HEK293T (cell line): ENCODE data around the gene C1GALT1C1L.
"Not testable (repeated sequence)": the region's sequence is repeated elsewhere in the genome, so short reads cannot be mapped to it uniquely, and the experiment has no call there.

Experiments used
- CTCF ChIA-PET: fragments of 350-600 bp; formaldehyde crosslinking; extraction: SDS; loops from one replicate; lab custom pipeline; 2021; ENCODE audit warnings: antibody characterized with exemption, inconsistent platforms; lab: Yijun Ruan, JAX
- POLR2A ChIA-PET: fragments of 350-600 bp; formaldehyde crosslinking; extraction: SDS; loops from one replicate; lab custom pipeline; 2020; ENCODE audit warnings: antibody characterized with exemption, inconsistent platforms; lab: Yijun Ruan, JAX
- DNase-seq: peaks from one replicate; pipeline ENCODE4 v3.0.0; 2012; ENCODE audit warnings: mixed read lengths; ENCODE audit errors: extremely low spot score
- ARNT ChIP-seq: fragments of 450-650 bp; IDR thresholded peaks from 2 replicates; pipeline ENCODE4 v1.6.1; 2017; ENCODE audit warnings: mild to moderate bottlenecking
- BHLHE40 ChIP-seq: fragments of 450-650 bp; IDR thresholded peaks from 2 replicates; pipeline ENCODE4 v1.6.1; 2016; ENCODE audit warnings: mild to moderate bottlenecking, moderate library complexity, borderline replicate concordance
- CTBP1 ChIP-seq: fragments of 450-650 bp; IDR thresholded peaks from 2 replicates; pipeline ENCODE4 v1.6.1; 2016; ENCODE audit warnings: borderline replicate concordance
- ELF4 ChIP-seq: fragments of 450-650 bp; IDR thresholded peaks from 2 replicates; pipeline ENCODE4 v1.6.1; 2017; ENCODE audit warnings: antibody characterized with exemption
- FOXA1 ChIP-seq: fragments of 450-650 bp; IDR thresholded peaks from 2 replicates; pipeline ENCODE4 v1.6.1; 2016; ENCODE audit warnings: mild to moderate bottlenecking
- FOXK2 ChIP-seq: fragments of 450-650 bp; IDR thresholded peaks from 2 replicates; pipeline ENCODE4 v1.6.1; 2016; ENCODE audit warnings: mild to moderate bottlenecking
- FOXM1 ChIP-seq: fragments of 450-650 bp; IDR thresholded peaks from 2 replicates; pipeline ENCODE4 v1.6.1; 2017; ENCODE audit warnings: mild to moderate bottlenecking, borderline replicate concordance
- HDGF ChIP-seq: fragments of 450-650 bp; IDR thresholded peaks from 2 replicates; pipeline ENCODE4 v1.6.1; 2017; ENCODE audit warnings: antibody characterized with exemption, borderline replicate concordance
- L3MBTL2 ChIP-seq: fragments of 450-650 bp; conservative IDR thresholded peaks from 2 replicates; pipeline ENCODE4 v1.6.1; 2016; ENCODE audit warnings: mild to moderate bottlenecking
- LEF1 ChIP-seq: fragments of 450-650 bp; IDR thresholded peaks from 2 replicates; pipeline ENCODE4 v1.6.1; 2017; ENCODE audit warnings: mild to moderate bottlenecking, borderline replicate concordance
- NFRKB ChIP-seq: fragments of 450-650 bp; IDR thresholded peaks from 2 replicates; pipeline ENCODE4 v1.6.1; 2016; ENCODE audit warnings: mild to moderate bottlenecking, moderate library complexity
- SP1 ChIP-seq: fragments of 450-650 bp; IDR thresholded peaks from 2 replicates; pipeline ENCODE4 v1.6.1; 2017
- SUZ12 ChIP-seq: fragments of 450-650 bp; IDR thresholded peaks from 2 replicates; pipeline ENCODE4 v1.6.1; 2016; ENCODE audit warnings: mild to moderate bottlenecking
- TARDBP ChIP-seq: fragments of 450-650 bp; IDR thresholded peaks from 2 replicates; pipeline ENCODE4 v1.6.1; 2016
- ZNF384 ChIP-seq: fragments of 450-650 bp; IDR thresholded peaks from 2 replicates; pipeline ENCODE4 v1.6.1; 2016
- TF ChIP-seq, protein P1 (sequence below): fragments of 450-650 bp; IDR thresholded peaks from 2 replicates; pipeline ENCODE4 v1.6.1; 2016

C1GALT1C1L gene

DNA sequence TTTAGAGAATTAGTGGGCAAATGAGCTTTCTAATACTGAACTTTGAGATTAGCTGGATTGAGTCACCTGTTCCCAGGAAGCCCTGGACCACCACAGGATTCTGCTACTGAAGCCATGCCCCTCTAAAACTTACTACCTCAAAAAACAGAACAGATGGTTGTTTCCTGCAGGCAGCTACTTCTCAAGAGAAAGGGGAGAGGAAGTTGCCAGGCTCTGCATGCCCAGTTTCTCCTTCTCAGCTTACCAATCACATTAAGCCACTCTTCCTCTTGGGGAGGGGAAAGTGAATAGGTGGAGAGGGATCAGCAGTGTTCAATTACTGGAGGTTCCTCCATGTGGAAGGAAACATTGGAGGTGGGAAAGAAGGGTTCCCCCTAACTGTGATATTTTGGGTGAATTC lies 24.9 kb upstream of the C1GALT1C1L start:
- CTCF ChIA-PET: no interaction called here
- POLR2A ChIA-PET: no interaction called here
- DNase-seq: no peak
- TF ChIP-seq FOXA1 (no peak), TARDBP (no peak), SUZ12 (no peak), ZNF384 (no peak), BHLHE40 (no peak), ARNT (no peak)

DNA sequence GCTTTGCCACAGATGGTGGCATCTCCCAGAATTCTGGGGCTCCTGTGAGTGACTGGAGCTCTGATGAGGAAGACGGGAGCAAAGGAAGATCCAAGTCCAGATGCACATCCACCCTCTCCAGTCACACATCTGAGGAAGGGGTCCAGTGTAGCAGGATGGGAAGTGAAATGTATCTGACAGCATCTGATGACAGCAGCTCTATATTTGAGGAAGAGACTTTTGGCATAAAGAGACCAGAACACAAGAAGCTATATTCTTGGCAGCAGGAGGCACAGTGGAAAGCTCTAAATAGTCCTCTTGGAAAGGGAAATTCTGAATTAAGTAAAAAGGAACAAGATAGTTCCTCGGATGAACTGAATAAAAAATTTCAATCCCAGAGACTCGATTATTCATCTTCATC lies 23.5 kb upstream of the C1GALT1C1L start:
- POLR2A ChIA-PET: no interaction called here

DNA sequence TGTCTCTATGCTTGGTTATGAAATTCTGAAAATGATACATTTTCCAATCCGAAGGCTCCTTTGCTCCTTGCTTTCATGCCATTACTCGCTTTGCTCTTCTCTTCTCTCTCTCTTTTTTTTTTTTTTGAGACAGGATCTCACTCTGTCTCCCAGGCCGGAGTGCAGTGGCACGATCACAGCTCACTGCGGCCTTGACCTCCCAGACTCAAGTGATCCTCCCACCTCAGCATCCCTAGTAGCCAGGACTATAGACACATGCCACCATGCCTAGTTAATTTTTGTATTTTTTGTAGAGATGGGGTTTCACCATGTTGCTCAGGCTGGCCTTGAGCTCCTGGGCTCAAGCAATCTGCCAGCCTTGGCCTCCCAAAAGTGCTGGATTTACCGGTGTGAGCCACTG lies 21.9 kb upstream of the C1GALT1C1L start:
- DNase-seq, POLR2A ChIA-PET: not testable (repeated sequence)
- CTCF ChIA-PET: interaction anchor here (0.6 kb wide), 1 partner anchor 23 kb away, joined by 5 read pairs; no protein-coding TSS in a partner anchor

More for the DNA sequence above, 23.5 kb upstream of the C1GALT1C1L start:
- CTCF ChIA-PET: interaction anchor here (0.9 kb wide), 1 partner anchor 24 kb away, joined by 3 read pairs; no protein-coding TSS in a partner anchor
- no peak for TF ChIP-seq ELF4
- no peak for TF ChIP-seq CTBP1
- DNase-seq: no peak

DNA sequence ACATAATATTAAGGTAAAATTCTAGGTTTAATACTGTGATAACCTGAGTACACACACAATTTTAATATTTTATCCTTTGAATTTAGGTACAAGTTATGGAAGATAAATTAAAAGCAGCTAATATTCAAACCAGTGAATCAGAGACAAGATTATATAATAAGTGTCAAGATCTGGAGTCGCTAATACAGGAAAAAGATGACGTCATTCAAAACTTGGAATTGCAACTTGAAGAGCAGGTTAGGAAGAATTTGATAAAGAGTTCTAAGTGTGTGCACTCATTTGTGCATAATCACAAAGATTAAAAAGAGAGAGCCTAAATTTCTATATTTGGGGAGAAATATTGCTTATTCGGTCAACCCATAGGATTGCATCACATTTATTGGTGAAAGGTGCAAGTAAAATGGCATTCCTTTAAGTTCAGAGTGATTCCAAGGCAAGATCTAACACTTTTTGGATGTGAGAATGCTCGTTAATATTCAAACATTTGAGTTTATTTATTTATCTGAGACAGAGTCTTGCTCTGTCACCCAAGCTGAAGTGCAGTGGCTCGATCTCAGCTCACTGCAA lies 16.3 kb upstream of the C1GALT1C1L start:
- TF ChIP-seq NFRKB: no peak
- TF ChIP-seq FOXK2: no peak
- TF ChIP-seq HDGF: no peak
- TF ChIP-seq ZNF384: no peak
- TF ChIP-seq, protein P1, sequence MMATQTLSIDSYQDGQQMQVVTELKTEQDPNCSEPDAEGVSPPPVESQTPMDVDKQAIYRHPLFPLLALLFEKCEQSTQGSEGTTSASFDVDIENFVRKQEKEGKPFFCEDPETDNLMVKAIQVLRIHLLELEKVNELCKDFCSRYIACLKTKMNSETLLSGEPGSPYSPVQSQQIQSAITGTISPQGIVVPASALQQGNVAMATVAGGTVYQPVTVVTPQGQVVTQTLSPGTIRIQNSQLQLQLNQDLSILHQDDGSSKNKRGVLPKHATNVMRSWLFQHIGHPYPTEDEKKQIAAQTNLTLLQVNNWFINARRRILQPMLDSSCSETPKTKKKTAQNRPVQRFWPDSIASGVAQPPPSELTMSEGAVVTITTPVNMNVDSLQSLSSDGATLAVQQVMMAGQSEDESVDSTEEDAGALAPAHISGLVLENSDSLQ: no peak
- TF ChIP-seq SP1: no peak
- TF ChIP-seq FOXM1: no peak
- no peak for TF ChIP-seq SUZ12
- no peak for TF ChIP-seq ARNT
- TF ChIP-seq BHLHE40: no peak
- no peak for DNase-seq
- ChIA-PET CTCF (no interaction called here), POLR2A (no interaction called here)

DNA sequence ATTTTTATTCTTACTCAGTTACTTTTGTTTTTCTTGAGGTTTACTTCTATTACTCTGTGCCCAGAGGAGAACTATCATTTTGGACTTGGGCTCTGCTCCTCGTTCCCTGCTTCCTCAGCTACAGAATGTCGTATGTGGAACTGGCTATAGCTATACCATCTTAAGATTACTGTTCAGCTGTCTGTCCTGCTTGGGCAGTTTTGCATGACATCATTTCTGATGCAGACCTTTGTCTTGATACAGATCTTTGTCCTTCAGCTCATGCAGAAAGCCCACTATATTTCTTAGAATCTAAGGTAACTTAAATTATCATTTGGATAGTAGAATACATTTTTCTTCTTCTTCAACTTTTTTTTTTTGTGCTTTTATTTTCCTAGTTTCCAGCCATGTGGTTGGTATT lies 13.8 kb upstream of the C1GALT1C1L start:
- no peak for TF ChIP-seq CTBP1
- no peak for TF ChIP-seq ARNT
- no peak for TF ChIP-seq BHLHE40
- TF ChIP-seq, protein P1: no peak
- TF ChIP-seq TARDBP: no peak
- TF ChIP-seq SUZ12: no peak
- no peak for TF ChIP-seq SP1
- TF ChIP-seq LEF1: no peak
- TF ChIP-seq HDGF: no peak
- no peak for TF ChIP-seq FOXM1
- TF ChIP-seq ELF4: no peak
- TF ChIP-seq FOXA1: no peak
- no peak for TF ChIP-seq L3MBTL2
- no peak for TF ChIP-seq NFRKB
- TF ChIP-seq FOXK2: no peak
- TF ChIP-seq ZNF384: no peak
- ChIA-PET POLR2A (no interaction called here), CTCF (no interaction called here)
- DNase-seq: no peak

DNA sequence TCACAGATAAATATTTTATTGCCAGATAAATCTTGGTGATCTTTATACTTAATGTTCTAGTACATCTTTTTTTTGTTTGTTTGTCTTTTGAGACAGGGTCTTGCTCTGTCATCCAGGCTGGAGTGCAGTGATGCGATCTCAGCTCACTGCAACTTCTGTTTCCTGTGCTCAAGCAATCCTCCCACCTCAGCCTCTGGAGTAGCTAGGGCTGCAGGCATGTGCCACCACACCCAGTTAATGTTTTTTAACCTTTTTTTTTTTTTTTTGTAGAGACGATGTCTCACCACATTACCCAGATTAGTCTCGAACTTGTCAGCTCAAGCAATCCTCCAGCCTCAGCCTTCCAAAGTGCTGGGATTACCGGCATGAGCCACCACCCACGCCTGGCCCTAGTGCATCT lies 9.1 kb upstream of the C1GALT1C1L start:
- no peak for TF ChIP-seq LEF1
- no peak for TF ChIP-seq HDGF
- no peak for TF ChIP-seq ARNT
- DNase-seq: no peak
- CTCF ChIA-PET: interaction anchor here (0.7 kb wide), 1 partner anchor 18 kb away, joined by 12 read pairs; no protein-coding TSS in a partner anchor
- POLR2A ChIA-PET: interaction anchor here (0.9 kb wide), 1 partner anchor 9 kb away, joined by 3 read pairs; the partner anchor contains the start of gene C1GALT1C1L

DNA sequence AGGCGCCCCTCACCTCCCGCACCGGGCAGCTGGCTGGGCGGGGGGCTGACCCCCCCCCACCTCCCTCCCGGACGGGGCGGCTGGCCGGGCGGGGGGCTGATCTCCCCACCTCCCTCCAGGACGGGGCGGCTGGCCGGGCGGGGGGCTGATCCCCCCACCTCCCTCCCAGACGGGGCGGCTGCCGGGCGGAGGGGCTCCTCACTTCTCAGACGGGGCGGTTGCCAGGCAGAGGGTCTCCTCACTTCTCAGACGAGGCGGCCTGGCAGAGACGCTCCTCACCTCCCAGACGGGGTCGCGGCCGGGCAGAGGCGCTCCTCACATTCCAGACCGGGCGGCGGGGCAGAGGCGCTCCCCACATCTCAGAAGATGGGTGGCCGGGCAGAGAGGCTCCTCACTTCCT lies 1.6 kb upstream of the C1GALT1C1L start:
- DNase-seq, CTCF ChIA-PET, POLR2A ChIA-PET: not testable (repeated sequence)

DNA sequence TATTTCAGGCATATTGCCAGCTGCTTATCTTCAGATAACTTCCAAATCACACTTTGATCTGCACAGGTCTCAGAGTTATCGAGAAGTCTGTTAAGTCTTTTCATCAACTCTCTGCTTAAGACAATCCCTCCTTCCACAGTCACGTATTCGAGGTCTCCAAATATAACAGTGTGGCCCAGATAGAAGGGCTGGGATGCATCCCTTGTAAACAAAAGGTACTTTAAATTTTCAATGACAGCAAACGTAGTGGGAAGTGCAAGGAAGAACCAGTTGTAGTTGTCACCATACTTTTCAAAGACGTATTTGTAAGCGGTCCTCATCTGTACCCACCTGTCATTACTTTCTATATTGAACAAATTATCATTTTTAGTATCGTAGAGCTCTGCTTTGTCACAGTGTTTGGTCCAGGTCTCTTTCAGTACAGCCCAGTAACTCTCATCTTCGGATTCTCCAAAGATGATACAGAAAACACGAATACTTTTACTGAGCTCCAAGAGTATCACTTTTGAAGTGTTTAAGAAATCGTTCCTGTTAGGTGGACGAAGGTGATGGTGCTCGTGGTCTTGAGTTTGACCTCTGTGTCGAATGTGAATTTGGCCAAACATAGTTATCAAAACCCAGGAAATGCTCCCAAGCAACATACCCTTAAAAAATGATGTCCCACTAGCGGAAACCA lies 445 bp downstream of the C1GALT1C1L start:
- TF ChIP-seq ZNF384 (no peak), LEF1 (no peak), ELF4 (no peak), HDGF (no peak), NFRKB (no peak), BHLHE40 (no peak), FOXM1 (no peak), CTBP1 (no peak), FOXA1 (no peak), FOXK2 (no peak), L3MBTL2 (no peak), ARNT (no peak)
- TF ChIP-seq, protein P1: no peak
- DNase-seq: no peak
- ChIA-PET CTCF (no interaction called here), POLR2A (interaction anchor here (0.6 to 1.3 kb wide), 4 partner anchors 9 to 98 kb away, joined by 3 to 6 read pairs (median 3); partner anchors contain the start of genes DYNC2LI1 and PLEKHH2)
